Neural cell (in vitro differentiated cells): Measurements from ENCODE around the gene CD47.

Experiments used
- EP300 ChIP-seq: fragments of 450-650 bp; conservative IDR thresholded peaks from 2 replicates; pipeline ENCODE4 v1.6.1; 2014; ENCODE audit warnings: antibody characterized with exemption, mild to moderate bottlenecking, moderate library complexity; ENCODE audit not compliant: poor library complexity, severe bottlenecking
- EZH2 ChIP-seq: fragments of 200-600, 300-800 bp; shearing (Covaris generic), sonication (generic); IDR thresholded peaks from 2 replicates; pipeline ENCODE4 v1.6.1; 2014; ENCODE audit warnings: antibody characterized with exemption, low read length, borderline replicate concordance, mild to moderate bottlenecking; ENCODE audit not compliant: insufficient read depth, poor library complexity, severe bottlenecking
- MXI1 ChIP-seq: fragments of 450-650 bp; conservative IDR thresholded peaks from 2 replicates; pipeline ENCODE4 v1.6.1; 2014; ENCODE audit warnings: antibody characterized with exemption, mild to moderate bottlenecking; ENCODE audit not compliant: poor library complexity, severe bottlenecking
- TAF1 ChIP-seq: IDR thresholded peaks from 2 replicates; pipeline ENCODE4 v1.6.1; 2012; ENCODE audit warnings: low read depth
- TF ChIP-seq, protein P1 (sequence below): fragments of 450-650 bp; IDR thresholded peaks from 2 replicates; pipeline ENCODE4 v1.5.1; 2014; ENCODE audit warnings: antibody characterized with exemption, mild to moderate bottlenecking, moderate library complexity; ENCODE audit not compliant: poor library complexity, severe bottlenecking
- TF ChIP-seq, protein P2 (sequence below): IDR thresholded peaks from 2 replicates; pipeline ENCODE4 v1.6.1; 2012; ENCODE audit warnings: borderline replicate concordance

- TF ChIP-seq TAF1 (no peak), EZH2 (no peak), EP300 (no peak), MXI1 (no peak)
- TF ChIP-seq, protein P1, sequence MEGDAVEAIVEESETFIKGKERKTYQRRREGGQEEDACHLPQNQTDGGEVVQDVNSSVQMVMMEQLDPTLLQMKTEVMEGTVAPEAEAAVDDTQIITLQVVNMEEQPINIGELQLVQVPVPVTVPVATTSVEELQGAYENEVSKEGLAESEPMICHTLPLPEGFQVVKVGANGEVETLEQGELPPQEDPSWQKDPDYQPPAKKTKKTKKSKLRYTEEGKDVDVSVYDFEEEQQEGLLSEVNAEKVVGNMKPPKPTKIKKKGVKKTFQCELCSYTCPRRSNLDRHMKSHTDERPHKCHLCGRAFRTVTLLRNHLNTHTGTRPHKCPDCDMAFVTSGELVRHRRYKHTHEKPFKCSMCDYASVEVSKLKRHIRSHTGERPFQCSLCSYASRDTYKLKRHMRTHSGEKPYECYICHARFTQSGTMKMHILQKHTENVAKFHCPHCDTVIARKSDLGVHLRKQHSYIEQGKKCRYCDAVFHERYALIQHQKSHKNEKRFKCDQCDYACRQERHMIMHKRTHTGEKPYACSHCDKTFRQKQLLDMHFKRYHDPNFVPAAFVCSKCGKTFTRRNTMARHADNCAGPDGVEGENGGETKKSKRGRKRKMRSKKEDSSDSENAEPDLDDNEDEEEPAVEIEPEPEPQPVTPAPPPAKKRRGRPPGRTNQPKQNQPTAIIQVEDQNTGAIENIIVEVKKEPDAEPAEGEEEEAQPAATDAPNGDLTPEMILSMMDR: no peak
- TF ChIP-seq, protein P2, sequence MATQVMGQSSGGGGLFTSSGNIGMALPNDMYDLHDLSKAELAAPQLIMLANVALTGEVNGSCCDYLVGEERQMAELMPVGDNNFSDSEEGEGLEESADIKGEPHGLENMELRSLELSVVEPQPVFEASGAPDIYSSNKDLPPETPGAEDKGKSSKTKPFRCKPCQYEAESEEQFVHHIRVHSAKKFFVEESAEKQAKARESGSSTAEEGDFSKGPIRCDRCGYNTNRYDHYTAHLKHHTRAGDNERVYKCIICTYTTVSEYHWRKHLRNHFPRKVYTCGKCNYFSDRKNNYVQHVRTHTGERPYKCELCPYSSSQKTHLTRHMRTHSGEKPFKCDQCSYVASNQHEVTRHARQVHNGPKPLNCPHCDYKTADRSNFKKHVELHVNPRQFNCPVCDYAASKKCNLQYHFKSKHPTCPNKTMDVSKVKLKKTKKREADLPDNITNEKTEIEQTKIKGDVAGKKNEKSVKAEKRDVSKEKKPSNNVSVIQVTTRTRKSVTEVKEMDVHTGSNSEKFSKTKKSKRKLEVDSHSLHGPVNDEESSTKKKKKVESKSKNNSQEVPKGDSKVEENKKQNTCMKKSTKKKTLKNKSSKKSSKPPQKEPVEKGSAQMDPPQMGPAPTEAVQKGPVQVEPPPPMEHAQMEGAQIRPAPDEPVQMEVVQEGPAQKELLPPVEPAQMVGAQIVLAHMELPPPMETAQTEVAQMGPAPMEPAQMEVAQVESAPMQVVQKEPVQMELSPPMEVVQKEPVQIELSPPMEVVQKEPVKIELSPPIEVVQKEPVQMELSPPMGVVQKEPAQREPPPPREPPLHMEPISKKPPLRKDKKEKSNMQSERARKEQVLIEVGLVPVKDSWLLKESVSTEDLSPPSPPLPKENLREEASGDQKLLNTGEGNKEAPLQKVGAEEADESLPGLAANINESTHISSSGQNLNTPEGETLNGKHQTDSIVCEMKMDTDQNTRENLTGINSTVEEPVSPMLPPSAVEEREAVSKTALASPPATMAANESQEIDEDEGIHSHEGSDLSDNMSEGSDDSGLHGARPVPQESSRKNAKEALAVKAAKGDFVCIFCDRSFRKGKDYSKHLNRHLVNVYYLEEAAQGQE: no peak
Observed at GRCh38 chr3:108029466-108029865, 61.4 kb downstream of the CD47 start.
